Measurements from ENCODE around the gene JMJD1C.
"Not testable (repeated sequence)": the region's sequence is repeated elsewhere in the genome, so short reads cannot be mapped to it uniquely, and the experiment has no call there.

The JMJD1C gene

GRCh38 chr10:63165249-63165648 lies 300.5 kb downstream of the JMJD1C start:
- no peak for DNase-seq (ENCODE audit: low read depth)

GRCh38 chr10:63164166-63164623 lies 301.6 kb downstream of the JMJD1C start:
- DNase-seq (ENCODE audit: low read depth), result no peak

GRCh38 chr10:63161592-63161991 lies 304.2 kb downstream of the JMJD1C start:
- DNase-seq (ENCODE audit: low read depth), result no peak

- peak; percentile 9 for DNase-seq (ENCODE audit: low read depth)
Observed at GRCh38 chr10:63157845-63158624, 307.7 kb downstream of the JMJD1C start.

GRCh38 chr10:63156236-63156635 lies 309.5 kb downstream of the JMJD1C start:
- DNase-seq (ENCODE audit: low read depth), result no peak

GRCh38 chr10:63155388-63156020 lies 310.3 kb downstream of the JMJD1C start:
- DNase-seq (ENCODE audit: low read depth), result no peak

- no peak for DNase-seq (ENCODE audit: low read depth)
Observed at GRCh38 chr10:63154546-63155387, 311.0 kb downstream of the JMJD1C start.

GRCh38 chr10:63153868-63154545 lies 311.8 kb downstream of the JMJD1C start:
- DNase-seq (ENCODE audit: low read depth), result not testable (repeated sequence)

GRCh38 chr10:63150745-63151144 lies 315.0 kb downstream of the JMJD1C start:
- no peak for DNase-seq (ENCODE audit: low read depth)

- no peak for DNase-seq (ENCODE audit: low read depth)
Observed at GRCh38 chr10:63146503-63146902, 319.3 kb downstream of the JMJD1C start.

GRCh38 chr10:63145782-63146181 lies 320.0 kb downstream of the JMJD1C start:
- no peak for DNase-seq (ENCODE audit: low read depth)

- no peak for DNase-seq (ENCODE audit: low read depth)
Observed at GRCh38 chr10:63143987-63144386, 321.8 kb downstream of the JMJD1C start.

GRCh38 chr10:63142136-63142535 lies 323.6 kb downstream of the JMJD1C start:
- DNase-seq (ENCODE audit: low read depth), result no peak

GRCh38 chr10:63140077-63140476 lies 325.7 kb downstream of the JMJD1C start:
- DNase-seq (ENCODE audit: low read depth), result no peak

- DNase-seq (ENCODE audit: low read depth), result no peak
Observed at GRCh38 chr10:63137306-63137705, 328.5 kb downstream of the JMJD1C start.

- DNase-seq (ENCODE audit: low read depth), result no peak
Observed at GRCh38 chr10:63133821-63134557, 331.8 kb downstream of the JMJD1C start.

GRCh38 chr10:63133056-63133820 lies 332.5 kb downstream of the JMJD1C start, which contains the start of gene NRBF2:
Gene NRBF2 (plus strand): TSS chr10:63133328. CDS start chr10:63133471, 143 bp downstream.
- DNase-seq (ENCODE audit: low read depth), result peak; percentile 93

- no peak for DNase-seq (ENCODE audit: low read depth)
Observed at GRCh38 chr10:63132651-63133055, 333.1 kb downstream of the JMJD1C start.

- DNase-seq (ENCODE audit: low read depth), result no peak
Observed at GRCh38 chr10:63129888-63130287, 335.9 kb downstream of the JMJD1C start.

GRCh38 chr10:63128443-63128842 lies 337.3 kb downstream of the JMJD1C start:
- DNase-seq (ENCODE audit: low read depth), result no peak
